ENCODE data around the gene COBLL1.
"Not testable (repeated sequence)": the region's sequence is repeated elsewhere in the genome, so short reads cannot be mapped to it uniquely, and the experiment has no call there.

COBLL1 gene, protein sequence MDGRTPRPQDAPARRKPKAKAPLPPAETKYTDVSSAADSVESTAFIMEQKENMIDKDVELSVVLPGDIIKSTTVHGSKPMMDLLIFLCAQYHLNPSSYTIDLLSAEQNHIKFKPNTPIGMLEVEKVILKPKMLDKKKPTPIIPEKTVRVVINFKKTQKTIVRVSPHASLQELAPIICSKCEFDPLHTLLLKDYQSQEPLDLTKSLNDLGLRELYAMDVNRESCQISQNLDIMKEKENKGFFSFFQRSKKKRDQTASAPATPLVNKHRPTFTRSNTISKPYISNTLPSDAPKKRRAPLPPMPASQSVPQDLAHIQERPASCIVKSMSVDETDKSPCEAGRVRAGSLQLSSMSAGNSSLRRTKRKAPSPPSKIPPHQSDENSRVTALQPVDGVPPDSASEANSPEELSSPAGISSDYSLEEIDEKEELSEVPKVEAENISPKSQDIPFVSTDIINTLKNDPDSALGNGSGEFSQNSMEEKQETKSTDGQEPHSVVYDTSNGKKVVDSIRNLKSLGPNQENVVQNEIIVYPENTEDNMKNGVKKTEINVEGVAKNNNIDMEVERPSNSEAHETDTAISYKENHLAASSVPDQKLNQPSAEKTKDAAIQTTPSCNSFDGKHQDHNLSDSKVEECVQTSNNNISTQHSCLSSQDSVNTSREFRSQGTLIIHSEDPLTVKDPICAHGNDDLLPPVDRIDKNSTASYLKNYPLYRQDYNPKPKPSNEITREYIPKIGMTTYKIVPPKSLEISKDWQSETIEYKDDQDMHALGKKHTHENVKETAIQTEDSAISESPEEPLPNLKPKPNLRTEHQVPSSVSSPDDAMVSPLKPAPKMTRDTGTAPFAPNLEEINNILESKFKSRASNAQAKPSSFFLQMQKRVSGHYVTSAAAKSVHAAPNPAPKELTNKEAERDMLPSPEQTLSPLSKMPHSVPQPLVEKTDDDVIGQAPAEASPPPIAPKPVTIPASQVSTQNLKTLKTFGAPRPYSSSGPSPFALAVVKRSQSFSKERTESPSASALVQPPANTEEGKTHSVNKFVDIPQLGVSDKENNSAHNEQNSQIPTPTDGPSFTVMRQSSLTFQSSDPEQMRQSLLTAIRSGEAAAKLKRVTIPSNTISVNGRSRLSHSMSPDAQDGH

GRCh38 chr2:164841719-164842623, at the start of gene COBLL1:
Gene COBLL1 (minus strand): TSS chr2:164841823. CDS start chr2:164841196, 627 bp downstream.
- DNase-seq: no peak

DNA sequence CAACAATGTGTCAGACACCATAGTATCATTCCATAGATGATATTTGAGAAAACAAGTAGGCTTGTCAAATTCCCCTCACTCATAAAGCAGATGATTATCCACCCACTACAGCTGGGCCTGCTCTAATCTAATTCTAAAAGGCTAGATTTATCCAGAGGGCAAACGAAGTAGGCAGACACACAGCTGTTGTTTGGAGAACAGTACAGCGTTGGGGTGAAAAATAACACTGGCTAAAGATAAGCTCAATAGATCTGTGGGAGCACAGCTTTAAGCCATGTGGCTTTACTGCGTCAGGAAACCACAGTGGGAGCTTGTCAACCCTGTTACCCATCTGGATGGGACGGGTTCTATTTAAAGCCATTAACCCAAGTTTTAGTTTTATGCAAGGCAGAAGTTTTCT, 48.9 kb upstream of the COBLL1 start:
- DNase-seq: no peak

- no peak for DNase-seq
Observed at GRCh38 chr2:164888592-164888991, 47.0 kb upstream of the COBLL1 start.

- DNase-seq: no peak
Observed at GRCh38 chr2:164887434-164888144, 46.0 kb upstream of the COBLL1 start.

DNA sequence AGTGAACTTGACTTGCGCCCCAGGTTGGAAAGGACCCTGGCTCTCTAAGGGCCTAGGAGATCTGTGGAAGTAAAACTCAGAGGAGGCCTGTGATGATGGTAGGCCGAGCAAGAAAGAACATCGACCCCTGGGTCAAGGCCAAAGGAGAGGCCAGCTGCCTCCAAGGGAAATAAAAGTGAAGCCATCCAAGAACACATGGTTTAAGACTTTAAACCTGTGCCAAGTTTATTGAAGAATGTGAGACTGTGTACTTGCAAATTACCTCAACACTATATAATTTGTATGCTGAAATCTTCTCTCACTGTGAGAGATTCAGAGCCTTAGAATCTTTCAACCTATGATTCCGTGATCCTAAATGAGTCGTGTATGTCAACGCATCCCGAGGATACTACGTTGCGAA, 40.7 kb upstream of the COBLL1 start:
- DNase-seq: no peak

DNA sequence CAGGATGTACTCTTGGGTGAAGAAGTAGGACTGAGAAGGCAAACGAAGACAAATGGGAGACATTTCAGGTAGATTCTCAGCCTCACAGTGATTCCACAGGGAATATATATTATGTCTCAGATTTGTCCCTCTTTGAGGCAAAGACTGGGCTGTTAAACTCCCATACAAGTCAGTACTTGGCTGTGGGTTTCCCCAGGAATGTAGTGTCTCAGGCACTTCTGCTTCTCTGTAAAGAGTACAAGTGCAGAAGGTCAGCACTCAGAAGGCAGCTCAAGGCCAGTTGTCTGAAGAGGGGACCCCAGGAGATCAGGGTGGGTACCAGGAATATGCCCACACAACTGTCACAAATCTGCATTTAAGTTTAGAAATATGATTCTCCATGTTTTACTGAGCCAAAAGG, 39.9 kb upstream of the COBLL1 start:
- no peak for DNase-seq

GRCh38 chr2:164879901-164880535, 38.4 kb upstream of the COBLL1 start:
- no peak for DNase-seq

GRCh38 chr2:164877927-164878326, 36.3 kb upstream of the COBLL1 start:
- no peak for DNase-seq

GRCh38 chr2:164877169-164877568, 35.5 kb upstream of the COBLL1 start:
- DNase-seq: no peak

DNA sequence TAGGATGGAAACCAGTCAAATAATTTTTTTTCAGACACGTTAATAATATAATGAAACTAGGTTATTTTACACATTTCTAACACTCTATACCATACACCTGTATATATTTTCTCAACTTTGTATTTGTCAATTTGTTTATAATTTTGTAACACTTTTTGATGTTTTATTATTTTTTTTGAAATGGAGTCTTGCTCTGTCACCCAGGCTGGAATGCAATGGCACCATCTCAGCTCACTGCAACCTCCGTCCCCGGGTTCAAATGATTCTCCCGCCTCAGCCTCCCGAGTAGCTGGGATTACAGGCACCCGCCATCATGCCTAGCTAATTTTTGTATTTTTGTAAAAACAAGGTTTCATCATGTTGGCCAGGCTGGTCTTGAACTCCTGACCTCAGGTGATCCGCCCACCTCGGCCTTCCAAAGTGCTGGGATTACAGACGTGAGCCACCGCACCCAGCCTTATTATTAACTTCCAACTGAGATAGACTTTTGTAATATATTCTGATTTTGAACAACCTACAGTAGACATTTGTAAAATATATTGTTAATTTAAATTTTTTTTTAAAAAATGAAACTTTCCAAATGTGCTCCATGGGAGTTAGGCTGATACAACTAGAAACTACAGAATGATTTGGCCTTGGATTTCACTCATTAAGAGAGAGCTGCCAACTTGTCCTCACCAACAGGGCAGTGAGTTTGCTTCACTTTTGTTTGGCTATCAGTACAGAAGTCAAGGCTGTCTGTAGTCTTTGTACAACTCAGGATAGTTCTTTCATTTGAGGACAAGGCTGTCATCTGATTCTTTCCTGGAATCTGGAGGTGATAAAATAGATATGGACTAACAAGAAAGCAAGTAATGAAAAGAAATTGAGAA, 33.9 kb upstream of the COBLL1 start:
- DNase-seq: no peak

DNA sequence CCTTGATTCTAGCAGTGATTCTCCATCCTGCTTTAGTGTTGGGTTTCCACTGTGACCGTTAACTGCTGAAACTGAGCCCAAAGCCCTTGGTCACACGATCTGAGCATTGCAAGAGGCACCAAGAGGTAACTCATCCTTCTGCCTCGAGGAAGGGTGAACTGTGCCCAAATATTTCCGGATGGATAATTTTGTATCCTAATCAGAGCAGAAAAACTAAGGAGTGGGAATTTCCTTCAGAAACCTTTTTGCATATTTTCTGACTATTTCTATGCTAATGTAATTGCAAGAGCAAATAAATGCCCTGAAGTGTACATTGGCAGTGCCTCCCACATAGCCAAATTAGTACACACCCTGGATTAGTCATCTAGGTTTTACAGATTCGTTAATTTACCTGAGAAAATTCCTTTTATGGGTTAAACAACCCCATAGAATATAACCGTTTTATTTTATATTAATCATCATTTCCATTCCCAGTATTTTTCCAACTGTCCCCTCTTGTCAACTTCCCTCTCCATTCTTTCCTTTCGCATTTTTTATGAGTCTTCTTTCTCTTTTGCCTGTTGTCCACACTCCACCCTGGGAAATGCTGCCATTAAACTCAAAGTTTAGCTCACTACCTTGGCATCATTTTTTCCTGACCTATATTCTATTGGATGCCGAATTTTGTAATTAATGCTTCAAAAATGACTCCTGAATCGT, 31.7 kb upstream of the COBLL1 start:
- DNase-seq: no peak

GRCh38 chr2:164871404-164871803, 29.8 kb upstream of the COBLL1 start:
- DNase-seq: no peak

DNA sequence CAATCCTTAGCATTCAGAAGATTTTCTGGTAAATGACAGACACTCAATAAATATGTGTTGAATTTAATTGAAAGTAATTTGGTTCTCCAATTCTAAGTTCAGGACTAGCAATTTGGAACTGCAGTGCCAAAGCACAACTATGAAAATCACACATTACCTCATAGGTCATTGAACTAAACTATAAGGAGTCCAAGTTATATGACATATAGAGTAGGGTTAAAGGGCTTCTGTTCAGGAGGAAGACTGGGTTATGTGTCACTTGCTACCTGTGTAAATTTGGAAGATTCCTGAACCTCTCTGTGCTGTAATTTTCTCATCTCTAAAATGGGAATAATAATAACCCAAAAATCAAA, 27.8 kb upstream of the COBLL1 start:
- DNase-seq: no peak

- DNase-seq: no peak
Observed at GRCh38 chr2:164868563-164869419, 27.2 kb upstream of the COBLL1 start.

GRCh38 chr2:164867779-164868397, 26.3 kb upstream of the COBLL1 start:
- no peak for DNase-seq

DNA sequence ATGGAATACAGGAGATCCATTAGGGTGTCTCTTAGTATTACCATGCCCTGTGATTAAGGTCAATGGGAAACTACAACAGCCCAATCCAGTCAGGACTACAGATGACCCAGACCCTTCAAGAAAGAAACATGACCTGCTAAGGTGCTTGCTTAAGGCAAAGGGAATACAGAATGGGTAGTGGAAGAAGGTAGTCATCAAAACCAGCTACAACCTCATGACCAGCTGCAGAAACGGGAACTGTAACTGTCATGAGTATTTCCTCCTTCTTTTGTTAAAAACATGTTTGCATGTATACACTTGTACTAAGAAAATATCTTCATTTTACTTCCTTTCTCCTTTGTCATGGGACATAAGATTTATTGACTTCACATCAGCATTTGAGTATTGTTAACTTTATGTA, 24.8 kb upstream of the COBLL1 start:
- not testable (repeated sequence) for DNase-seq

DNA sequence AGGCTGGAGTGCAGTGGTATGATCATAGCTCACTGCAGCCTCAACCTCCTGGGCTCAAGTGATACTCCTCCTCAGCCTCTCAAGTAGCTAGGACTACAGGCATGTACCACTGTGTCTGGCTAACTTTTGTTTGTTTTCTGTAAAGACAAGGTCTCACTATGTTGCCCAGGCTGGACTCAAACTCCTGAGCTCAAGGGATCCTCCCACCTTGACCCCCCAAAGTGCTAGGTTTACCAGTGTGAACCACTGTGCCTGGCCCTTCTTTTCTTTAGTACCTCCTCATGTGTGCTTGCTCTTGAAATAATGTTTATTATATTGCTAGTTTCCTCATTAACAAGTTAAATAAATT, 19.0 kb upstream of the COBLL1 start:
- no peak for DNase-seq
